GM19463 (cell line): ENCODE results near the gene NECAB2.

Source experiments
- ATAC-seq: cut with Tn5 transposase; IDR thresholded peaks from one replicate; pipeline ENCODE4 v1.9.1; 2021; ENCODE audit warnings: mild to moderate bottlenecking, moderate library complexity; ENCODE audit not compliant: unreplicated experiment

Gene NECAB2

GRCh38 chr16:83965444-83966152 lies 2.4 kb upstream of the NECAB2 start:
- ATAC-seq: no peak

DNA sequence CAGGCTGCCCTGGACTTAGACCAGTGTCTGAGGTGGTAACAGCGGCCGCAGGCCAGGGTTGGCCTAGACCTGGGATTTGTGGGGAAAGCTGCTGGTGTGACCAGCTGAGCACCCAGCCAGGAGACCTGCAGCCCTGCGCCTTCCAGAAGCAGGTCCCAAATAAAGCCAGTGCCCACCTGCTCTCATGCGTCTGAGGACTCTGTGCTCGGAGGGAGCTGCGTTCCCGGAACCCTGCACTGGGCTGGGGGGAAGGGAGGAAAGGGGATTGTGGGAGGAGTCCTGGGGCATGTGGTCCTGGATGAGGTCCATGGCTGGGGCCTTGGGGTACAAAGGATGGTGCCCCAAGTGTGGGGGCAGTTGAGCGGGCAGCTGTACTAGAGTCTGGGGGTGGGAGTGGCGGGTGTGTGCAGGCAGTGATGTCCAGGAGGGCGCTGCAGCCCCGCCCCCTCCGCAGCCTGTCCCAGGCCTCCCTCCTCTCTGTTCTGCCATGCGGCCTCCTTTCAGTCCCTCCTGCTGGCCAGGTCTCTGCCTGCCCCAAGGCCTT lies 1.8 kb upstream of the NECAB2 start:
- no peak for ATAC-seq

- ATAC-seq: no peak
These were observed 953 bp upstream of the NECAB2 start for GRCh38 chr16:83967091-83967490.

- no peak for ATAC-seq
These were observed 335 bp downstream of the NECAB2 start for GRCh38 chr16:83968306-83968851.

DNA sequence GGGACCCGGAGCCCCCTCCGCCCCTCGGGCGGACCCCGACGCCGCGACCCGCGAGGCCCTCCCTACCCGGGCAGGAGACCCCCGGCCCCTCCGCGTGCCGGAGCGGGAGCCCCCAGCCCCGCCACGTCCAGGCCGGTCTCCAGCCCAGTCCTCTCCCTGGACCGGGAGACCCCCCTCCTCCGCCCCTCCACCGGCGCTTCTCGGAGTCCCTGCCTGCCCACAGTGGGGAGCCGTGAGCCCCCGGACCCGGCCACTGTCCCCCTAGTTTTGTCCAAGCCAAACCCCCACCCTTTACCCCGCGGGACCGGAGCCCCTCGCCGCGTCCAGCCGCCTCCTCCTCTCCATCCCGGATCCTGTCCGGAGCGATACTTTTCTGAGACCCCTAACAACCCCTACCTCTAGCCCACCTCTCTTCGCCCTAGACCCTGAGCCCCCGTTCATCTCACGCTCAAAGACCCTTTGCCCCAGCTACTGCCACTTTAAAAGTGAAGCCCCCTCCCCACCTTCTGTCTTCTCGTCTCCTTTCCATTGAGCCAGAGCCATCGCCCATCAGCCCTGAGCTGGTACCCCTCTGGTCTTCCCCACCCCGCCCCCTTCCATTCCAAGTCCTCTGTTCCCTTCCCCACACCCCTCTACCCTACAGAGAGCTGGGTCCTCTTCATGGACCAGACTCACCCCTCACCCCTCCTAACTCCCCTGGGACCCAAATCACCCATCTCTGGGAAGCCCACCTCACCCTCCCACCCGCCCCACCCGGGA lies 1.0 kb downstream of the NECAB2 start:
- ATAC-seq: no peak

- no peak for ATAC-seq
These were observed 1.9 kb downstream of the NECAB2 start for GRCh38 chr16:83969771-83970429.

GRCh38 chr16:83970430-83970815 lies 2.4 kb downstream of the NECAB2 start:
- no peak for ATAC-seq

DNA sequence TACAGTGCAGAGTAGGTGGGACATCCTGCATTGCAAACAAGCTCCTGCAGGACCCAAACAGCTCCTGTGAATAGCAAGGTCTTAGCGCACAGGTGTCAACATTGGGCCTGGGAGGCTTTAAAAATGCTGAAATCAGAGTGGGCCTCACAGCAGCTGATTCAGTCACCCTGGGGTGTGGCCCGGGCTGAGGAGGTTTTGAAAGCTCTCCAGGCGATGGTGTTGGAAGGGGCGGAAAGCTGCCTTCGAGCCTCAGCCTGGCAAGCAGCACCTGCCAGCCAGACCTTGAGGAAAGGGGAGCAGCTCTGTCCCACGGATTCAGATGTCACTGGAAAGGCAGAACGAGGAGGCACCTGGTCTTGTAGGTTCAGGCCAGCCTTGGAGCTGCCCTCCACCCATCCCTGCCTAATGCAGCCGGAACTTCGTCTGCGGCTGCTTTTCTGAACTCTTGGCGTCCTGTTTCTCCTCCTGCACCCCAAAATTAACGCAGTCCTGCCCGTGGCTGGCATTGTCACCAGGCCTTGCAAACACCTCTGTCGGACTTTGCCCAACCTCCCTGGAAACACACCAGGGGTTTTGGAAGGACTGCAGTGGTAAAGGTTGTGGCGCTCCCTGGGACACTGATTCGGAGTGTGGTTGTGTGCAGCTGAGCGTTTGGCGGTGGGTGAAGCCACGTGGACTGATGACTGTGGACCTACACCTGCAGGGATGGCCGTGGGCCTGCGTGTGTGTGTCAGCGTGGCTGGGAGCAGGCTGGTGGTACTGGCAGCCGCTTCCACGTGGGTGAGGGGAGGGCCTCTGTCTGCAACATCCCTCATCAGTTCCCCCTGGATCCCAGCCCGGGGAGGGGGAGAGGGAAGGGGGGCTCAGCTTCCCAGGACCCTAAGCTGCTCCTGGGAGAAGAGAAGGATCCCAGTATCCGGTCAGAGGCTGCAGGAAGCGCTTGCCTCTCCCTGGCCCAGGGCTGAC lies 3.4 kb downstream of the NECAB2 start:
- no peak for ATAC-seq

- ATAC-seq: no peak
These were observed 4.4 kb downstream of the NECAB2 start for GRCh38 chr16:83972256-83973008.

GRCh38 chr16:83973077-83973476 lies 5.0 kb downstream of the NECAB2 start:
- no peak for ATAC-seq

GRCh38 chr16:83973581-83974385 lies 5.7 kb downstream of the NECAB2 start:
- no peak for ATAC-seq

DNA sequence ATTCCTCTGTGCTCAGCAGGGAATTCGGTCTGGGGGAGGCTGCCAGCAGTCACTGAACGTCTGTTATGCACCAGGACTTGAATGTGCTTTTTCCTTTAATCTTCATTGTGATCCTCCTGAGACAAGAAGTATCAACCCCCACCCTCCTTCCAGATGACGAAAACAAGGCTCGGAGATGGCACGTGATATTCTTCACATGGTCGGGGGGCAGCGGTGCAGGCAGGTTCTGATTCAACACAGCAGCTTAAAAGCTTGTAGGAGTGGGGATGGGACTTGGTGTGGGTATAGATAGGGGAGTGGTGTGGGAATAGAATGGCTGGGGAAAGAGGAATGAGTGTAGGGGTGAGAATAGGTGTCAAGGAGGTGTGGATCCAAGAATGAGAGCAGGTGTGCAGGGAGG lies 6.4 kb downstream of the NECAB2 start:
- ATAC-seq: no peak

- no peak for ATAC-seq
These were observed 7.7 kb downstream of the NECAB2 start for GRCh38 chr16:83975590-83976260.

- no peak for ATAC-seq
These were observed 9.2 kb downstream of the NECAB2 start for GRCh38 chr16:83977056-83977815.

GRCh38 chr16:83978401-83978904 lies 10.4 kb downstream of the NECAB2 start:
- ATAC-seq: no peak

GRCh38 chr16:83979441-83979840 lies 11.4 kb downstream of the NECAB2 start:
- ATAC-seq: no peak

DNA sequence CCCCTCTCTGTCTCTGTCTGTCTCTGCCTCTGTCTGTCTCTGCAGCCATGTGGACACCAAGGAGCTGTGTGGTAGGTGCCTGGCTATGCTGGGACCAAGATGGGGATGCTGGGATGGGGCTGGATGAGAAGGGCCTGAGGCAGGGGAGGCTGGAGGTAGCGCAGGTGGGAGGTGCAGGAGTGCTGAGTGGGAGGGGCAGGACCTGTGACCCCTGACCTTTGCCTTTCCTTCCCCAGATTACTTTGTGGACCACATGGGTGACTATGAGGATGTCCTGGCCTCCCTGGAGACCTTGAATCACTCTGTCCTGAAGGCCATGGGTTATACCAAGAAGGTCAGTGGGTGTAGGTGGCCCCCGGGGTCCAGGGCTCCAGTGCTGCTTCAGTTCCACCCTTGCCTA lies 12.8 kb downstream of the NECAB2 start:
- no peak for ATAC-seq
